ENCODE results near the gene CABP7.

- TF ChIP-seq CTCF (IDR thresholded peaks at IDR 0.05; ENCODE audit: borderline replicate concordance, extremely low read depth, low read length, poor library complexity, severe bottlenecking), result no peak
- no peak for TF ChIP-seq EZH2 (IDR thresholded peaks at IDR 0.05; ENCODE audit: borderline replicate concordance, low read depth, low read length, severe bottlenecking)
These were observed 29.3 kb upstream of the CABP7 start for GRCh38 chr22:29690476-29690875.
